PC-3 (cell line): Measurements from ENCODE around the gene ERICH3. TPM values are rescaled to one million over a fixed set of nuclear protein-coding genes. Genes with fewer than 3 reads are reported as not detected.

Experiments
- ATAC-seq: fragments of 200-7000 bp; cut with Tn5 transposase; 2 replicates; pipeline ENCODE4 v1.9.1; 2020; ENCODE audit warnings: mild to moderate bottlenecking, moderate library complexity
- BruUV-seq: library from RNA; stranded (reverse); fragments of 400-500 nt; replicated peaks from 2 replicates; lab custom pipeline; 2021; lab: Mats Ljungman, UMichigan
- CTCF ChIA-PET: fragments of 300-600 bp; sonication (Branson Sonifier 250); formaldehyde crosslinking; loops from one replicate; lab custom pipeline; 2022; ENCODE audit warnings: antibody characterized with exemption; lab: Charles Lee
- POLR2A ChIA-PET: fragments of 300-600 bp; sonication (Branson Sonifier 250); formaldehyde crosslinking; loops from one replicate; lab custom pipeline; 2022; ENCODE audit warnings: antibody characterized with exemption; ENCODE audit not compliant: unreplicated experiment; lab: Charles Lee
- DNase-seq: peaks from one replicate; pipeline ENCODE4 v3.0.0-alpha.2; 2015
- H2AFZ ChIP-seq: fragments of 300-600 bp; sonication (generic); 2 replicates; pipeline ENCODE4 v1.6.0; 2016; ENCODE audit warnings: antibody characterized with exemption, low read length
- H3F3A ChIP-seq: fragments of 300-600 bp; sonication (generic); one replicate; pipeline ENCODE4 v1.6.0; 2017; ENCODE audit warnings: antibody characterized with exemption, low read length, control low read depth, mild to moderate bottlenecking; ENCODE audit not compliant: unreplicated experiment
- H3K27ac ChIP-seq: fragments of 300-600 bp; sonication (generic); 2 replicates; pipeline ENCODE4 v1.5.1; 2016; ENCODE audit warnings: mild to moderate bottlenecking, low read length
- H3K27me3 ChIP-seq: fragments of 300-600 bp; sonication (generic); 2 replicates; pipeline ENCODE4 v1.6.1; 2016; ENCODE audit warnings: low read length, mixed read lengths
- H3K36me3 ChIP-seq: fragments of 300-600 bp; sonication (generic); 2 replicates; pipeline ENCODE4 v1.6.1; 2016; ENCODE audit warnings: low read depth, mixed run types, low read length, mixed read lengths
- H3K4me1 ChIP-seq: fragments of 300-600 bp; sonication (generic); 2 replicates; pipeline ENCODE4 v1.5.1; 2016; ENCODE audit warnings: low read length; ENCODE audit not compliant: insufficient read depth
- H3K4me2 ChIP-seq: fragments of 300-600 bp; sonication (generic); 2 replicates; pipeline ENCODE4 v1.6.0; 2016; ENCODE audit warnings: low read length
- H3K4me3 ChIP-seq: fragments of 300-600 bp; sonication (generic); 2 replicates; pipeline ENCODE4 v1.5.1; 2016; ENCODE audit warnings: mild to moderate bottlenecking, low read length, mixed read lengths
- H3K79me2 ChIP-seq: fragments of 300-600 bp; sonication (generic); 2 replicates; pipeline ENCODE4 v1.6.1; 2017; ENCODE audit warnings: low read length, mixed read lengths
- H3K9ac ChIP-seq: fragments of 300-600 bp; sonication (generic); 2 replicates; pipeline ENCODE4 v1.6.0; 2016; ENCODE audit warnings: mild to moderate bottlenecking, low read length
- H3K9me2 ChIP-seq: fragments of 300-600 bp; sonication (generic); replicated peaks from 2 replicates; pipeline ENCODE4 v1.6.1; 2016; ENCODE audit warnings: mixed run types, low read length, mixed read lengths
- H3K9me3 ChIP-seq: fragments of 300-600 bp; sonication (generic); 2 replicates; pipeline ENCODE4 v1.6.1; 2016; ENCODE audit warnings: low read length, mixed read lengths
- H4K20me1 ChIP-seq: fragments of 300-600 bp; sonication (generic); 2 replicates; pipeline ENCODE4 v1.6.1; 2016; ENCODE audit warnings: low read length, mixed read lengths
- CTCF ChIP-seq: fragments of 300-600 bp; sonication (generic); conservative IDR thresholded peaks from 2 replicates; pipeline ENCODE4 v1.5.1; 2017; ENCODE audit warnings: antibody characterized with exemption, low read depth, mild to moderate bottlenecking, low read length
- EZH2 ChIP-seq: fragments of 300-600 bp; sonication (generic); IDR thresholded peaks from one replicate; pipeline ENCODE4 v1.6.1; 2017; ENCODE audit warnings: antibody characterized with exemption, mild to moderate bottlenecking, low read length; ENCODE audit not compliant: unreplicated experiment
- EZH2phosphoT487 ChIP-seq: fragments of 300-600 bp; sonication (generic); IDR thresholded peaks from 2 replicates; pipeline ENCODE4 v1.6.1; 2018; ENCODE audit warnings: mild to moderate bottlenecking, antibody characterized with exemption, low read length, borderline replicate concordance
- intact Hi-C: fragments of 100-400 bp; cut with micrococcal nuclease; formaldehyde crosslinking; loops from 2 replicates; pipeline ENCODE4 v1.9.0; 2023
- total RNA-seq: library from RNA; depleted of rRNA; stranded (reverse); fragments of >200 nt; gene quantifications from 2 replicates; pipeline ENCODE4 v1.2.3, GENCODE V29; 2014

ERICH3 gene
- total RNA-seq, 1 experiment from 2014 or later = not detected

- CTCF ChIA-PET = interaction anchor here (1.0 kb wide), 1 partner anchor 40 kb away, joined by 6 read pairs; the partner anchor contains the start of genes CRYZ and TYW3
- H3K27ac ChIP-seq = peak overlapping the region; percentile 89
These were observed 19.9 kb upstream of the ERICH3 start for GRCh38 chr1:74693473-74693872.

GRCh38 chr1:74690909-74691308, 17.3 kb upstream of the ERICH3 start:
- ChIA-PET POLR2A (no interaction called here), CTCF (no interaction called here)
- DNase-seq (no peak), ATAC-seq (no peak)
- no peak for TF ChIP-seq EZH2phosphoT487
- TF ChIP-seq CTCF = no peak
- TF ChIP-seq EZH2 = no peak
- no peaks in the 10 kb centered on the region for H3K27me3 ChIP-seq
- H3K9me3 ChIP-seq = no peaks in the 10 kb centered on the region
- H3K9ac ChIP-seq = no peak overlapping the region
- H3K36me3 ChIP-seq = no peaks in the 10 kb centered on the region
- no peaks in the 10 kb centered on the region for H3F3A ChIP-seq
- H3K9me2 ChIP-seq = no peaks in the 10 kb centered on the region
- H3K27ac ChIP-seq = no peak overlapping the region
- intact Hi-C loops = loop anchor here (5.0 kb wide), 3 partner anchors 219 to 849 kb away; partner anchors contain the start of genes FPGT and LRRIQ3
- no peaks in the 10 kb centered on the region for H3K79me2 ChIP-seq
- H3K4me2 ChIP-seq = no peak overlapping the region
- H4K20me1 ChIP-seq = no peaks in the 10 kb centered on the region
- no peak overlapping the region for H3K4me3 ChIP-seq
- BruUV-seq = no TSS peak
- no peak overlapping the region for H2AFZ ChIP-seq
- peaks cover 37% of the 10 kb centered on the region for H3K4me1 ChIP-seq

More at GRCh38 chr1:74693473-74693872, 19.9 kb upstream of the ERICH3 start:
- no peaks in the 10 kb centered on the region for H3K36me3 ChIP-seq
- no TSS peak for BruUV-seq
- POLR2A ChIA-PET = no interaction called here
- H3K9me2 ChIP-seq = no peaks in the 10 kb centered on the region
- H4K20me1 ChIP-seq = no peaks in the 10 kb centered on the region
- H3F3A ChIP-seq = no peaks in the 10 kb centered on the region
- intact Hi-C loops = loop anchor here (1.0 to 5.0 kb wide), 5 partner anchors 40 to 851 kb away; partner anchors contain the start of genes CRYZ, FPGT, LRRIQ3 and TYW3
- no peaks in the 10 kb centered on the region for H3K27me3 ChIP-seq
- no peaks in the 10 kb centered on the region for H3K79me2 ChIP-seq
- H3K4me1 ChIP-seq = peaks cover 37% of the 10 kb centered on the region
- no peak for TF ChIP-seq EZH2
- DNase-seq (peak; percentile 93), ATAC-seq (peak; percentile 97)
- H3K4me2 ChIP-seq = peak overlapping the region; percentile 72
- H3K4me3 ChIP-seq = no peak overlapping the region
- H3K9me3 ChIP-seq = no peaks in the 10 kb centered on the region
- 0 out of 2 replicates have a peak overlapping the region, but pooled peaks have one; percentile 0 for H3K9ac ChIP-seq
- H2AFZ ChIP-seq = no peak overlapping the region

GRCh38 chr1:74690364-74690696, 16.7 kb upstream of the ERICH3 start:
- H3K36me3 ChIP-seq = no peaks in the 10 kb centered on the region
- H3K9me2 ChIP-seq = no peaks in the 10 kb centered on the region
- peak overlapping the region; percentile 61 for H3K4me2 ChIP-seq
- H3K9ac ChIP-seq = no peak overlapping the region
- H4K20me1 ChIP-seq = no peaks in the 10 kb centered on the region
- H3K9me3 ChIP-seq = no peaks in the 10 kb centered on the region
- H3K4me1 ChIP-seq = peaks cover 37% of the 10 kb centered on the region
- no peak for TF ChIP-seq CTCF
- no peak for TF ChIP-seq EZH2
- no peak for TF ChIP-seq EZH2phosphoT487
- DNase-seq (peak; percentile 6), ATAC-seq (no peak)
- H3K27ac ChIP-seq = 0 out of 2 replicates have a peak overlapping the region, but pooled peaks have one; percentile 12
- CTCF ChIA-PET = interaction anchor here (0.7 kb wide), 1 partner anchor 173 kb away, joined by 4 read pairs; no protein-coding TSS in a partner anchor
- peak overlapping the region; percentile 69 for H2AFZ ChIP-seq
- no peaks in the 10 kb centered on the region for H3K27me3 ChIP-seq
- no peaks in the 10 kb centered on the region for H3K79me2 ChIP-seq
- intact Hi-C loops = loop anchor here (5.0 kb wide), 3 partner anchors 218 to 848 kb away; partner anchors contain the start of genes FPGT and LRRIQ3
- H3K4me3 ChIP-seq = no peak overlapping the region
- POLR2A ChIA-PET = no interaction called here
- H3F3A ChIP-seq = no peaks in the 10 kb centered on the region
- no TSS peak for BruUV-seq
